Lower leg skin (tissue), 4 donors: ENCODE results near the gene LRRC75A. TPM values are rescaled to one million over a fixed set of nuclear protein-coding genes. Genes with fewer than 3 reads are reported as not detected.

Source experiments
- DNase-seq, 2 donors: peaks; one replicate each; pipeline ENCODE4 v3.0.0-alpha.2; 2019; ENCODE audit warnings: low spot score in 2 of 2
- H3K4me3 ChIP-seq: fragments of 200-600 bp; sonication (generic); 2 replicates; pipeline ENCODE4 v1.5.1; 2017; ENCODE audit warnings: mild to moderate bottlenecking, low read depth; ENCODE audit not compliant: poor library complexity, severe bottlenecking
- POLR2A ChIP-seq, 2 donors: fragments of 450-650 bp; IDR thresholded peaks; one replicate each; pipeline ENCODE4 v1.6.1; 2016 to 2017; ENCODE audit warnings: antibody characterized with exemption in 2 of 2, mild to moderate bottlenecking in 1 of 2, moderate library complexity in 1 of 2
- WGBS, 2 donors: methylation state at CpG; one replicate each; pipeline ENCODE4 v1.1.5; 2018; 5-methylcytosine and 5-hydroxymethylcytosine counted together
- intact Hi-C: fragments of 100-400 bp; cut with DNase I; formaldehyde crosslinking; loops from one replicate; pipeline ENCODE4 v1.15.0; 2023; ENCODE audit warnings: low total_unique reads
- total RNA-seq, 4 donors: library from RNA; depleted of rRNA; stranded (reverse); fragments of >200 nt; gene quantifications; one replicate each; pipeline ENCODE4 v1.1.0, GENCODE V29; 2016
- TF ChIP-seq, protein P1 (sequence below), 3 donors: fragments of 450-650 bp; IDR thresholded peaks; one replicate each; pipeline ENCODE4 v1.5.1; 2016; ENCODE audit warnings: antibody characterized with exemption in 3 of 3, mild to moderate bottlenecking in 3 of 3, moderate library complexity in 2 of 3

LRRC75A gene
- total RNA-seq, 4 donors from 2014 or later: 0.74 to 1.6 (median 0.99) TPM

DNA sequence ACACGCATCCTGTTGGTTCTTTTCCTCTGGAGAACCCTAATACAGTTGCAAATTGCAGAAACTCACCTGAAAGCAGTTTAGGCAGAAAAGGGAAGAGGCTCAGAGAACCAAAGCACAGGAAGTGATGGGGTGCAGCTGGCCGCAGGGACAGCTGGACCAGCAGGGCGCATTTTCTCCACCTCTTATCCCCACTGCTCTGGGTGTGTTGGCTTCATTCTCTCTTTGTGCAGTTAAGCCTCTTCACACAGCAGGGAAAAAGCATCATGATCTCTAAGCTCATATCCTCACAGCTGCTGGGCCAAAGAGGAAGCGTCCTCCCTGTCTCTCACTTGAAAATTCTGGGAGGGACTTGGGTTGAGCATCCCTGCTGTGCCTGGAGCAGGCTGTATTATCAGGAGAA, 20.0 kb upstream of the LRRC75A start:
- TF ChIP-seq, protein P1, sequence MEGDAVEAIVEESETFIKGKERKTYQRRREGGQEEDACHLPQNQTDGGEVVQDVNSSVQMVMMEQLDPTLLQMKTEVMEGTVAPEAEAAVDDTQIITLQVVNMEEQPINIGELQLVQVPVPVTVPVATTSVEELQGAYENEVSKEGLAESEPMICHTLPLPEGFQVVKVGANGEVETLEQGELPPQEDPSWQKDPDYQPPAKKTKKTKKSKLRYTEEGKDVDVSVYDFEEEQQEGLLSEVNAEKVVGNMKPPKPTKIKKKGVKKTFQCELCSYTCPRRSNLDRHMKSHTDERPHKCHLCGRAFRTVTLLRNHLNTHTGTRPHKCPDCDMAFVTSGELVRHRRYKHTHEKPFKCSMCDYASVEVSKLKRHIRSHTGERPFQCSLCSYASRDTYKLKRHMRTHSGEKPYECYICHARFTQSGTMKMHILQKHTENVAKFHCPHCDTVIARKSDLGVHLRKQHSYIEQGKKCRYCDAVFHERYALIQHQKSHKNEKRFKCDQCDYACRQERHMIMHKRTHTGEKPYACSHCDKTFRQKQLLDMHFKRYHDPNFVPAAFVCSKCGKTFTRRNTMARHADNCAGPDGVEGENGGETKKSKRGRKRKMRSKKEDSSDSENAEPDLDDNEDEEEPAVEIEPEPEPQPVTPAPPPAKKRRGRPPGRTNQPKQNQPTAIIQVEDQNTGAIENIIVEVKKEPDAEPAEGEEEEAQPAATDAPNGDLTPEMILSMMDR (IDR thresholded peaks at IDR 0.05): no peak
- TF ChIP-seq POLR2A (IDR thresholded peaks at IDR 0.05): no peak
- H3K4me3 ChIP-seq: no peak overlapping the region
- 76 to 81% methylated on average over 4 of the region's 4 CpGs for WGBS, 2 donors
- DNase-seq: no peak
- intact Hi-C loops: no loop called here

DNA sequence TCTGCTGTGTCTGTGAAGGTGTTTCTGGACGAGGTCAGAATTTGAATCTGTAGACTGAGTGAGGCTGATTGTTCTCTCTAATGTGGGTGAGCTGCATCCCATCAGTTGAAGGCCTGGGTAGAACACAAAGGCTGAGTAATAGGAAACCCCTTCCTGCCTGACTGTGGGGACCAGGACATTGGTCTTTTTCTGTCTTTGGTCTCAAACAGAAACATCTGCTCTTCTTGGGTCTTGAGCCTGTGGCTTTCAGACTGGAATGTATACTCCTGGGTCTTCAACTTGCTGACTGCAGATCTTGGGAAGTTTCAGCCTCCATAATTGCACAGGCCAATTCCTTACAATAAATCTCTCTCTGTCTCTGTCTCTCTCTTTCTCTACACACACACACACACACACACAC, 19.6 kb upstream of the LRRC75A start:
- WGBS, 2 donors: 77 to 84% methylated on average over 1 of the region's 1 CpG
- intact Hi-C loops: no loop called here
- no peak overlapping the region for H3K4me3 ChIP-seq
- DNase-seq: no peak
- TF ChIP-seq POLR2A (IDR thresholded peaks at IDR 0.05): no peak
- TF ChIP-seq, protein P1 (IDR thresholded peaks at IDR 0.05): no peak

DNA sequence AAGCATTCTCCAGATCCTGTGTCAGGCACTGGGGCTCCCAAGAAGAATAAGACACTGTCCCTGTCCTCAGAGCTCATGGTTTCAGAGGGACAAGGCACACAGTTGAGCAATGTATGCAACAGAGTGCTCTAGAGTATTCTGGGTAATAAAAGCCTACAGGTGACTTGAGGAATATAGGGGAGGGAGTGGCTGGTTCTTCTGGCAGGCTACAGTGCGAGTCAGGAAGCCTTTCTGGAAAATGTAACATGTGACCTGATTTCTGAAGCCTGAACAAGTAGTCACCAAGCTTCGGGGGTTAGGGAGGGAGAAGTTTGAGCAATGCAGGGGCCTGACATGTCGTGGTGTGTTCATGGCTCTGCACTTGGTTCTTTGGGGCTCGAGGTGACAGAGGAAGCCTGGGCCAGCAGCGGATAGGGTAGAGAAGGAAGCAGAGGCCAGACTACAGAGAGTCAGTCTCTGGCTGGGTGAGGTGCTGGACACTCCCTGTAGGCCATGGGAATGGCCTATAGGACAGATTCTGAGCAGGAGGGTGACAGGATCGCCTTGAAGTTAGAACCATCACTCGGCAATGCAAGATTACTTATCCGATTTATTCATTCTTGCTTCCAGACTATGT, 16.0 kb upstream of the LRRC75A start:
- no peak for DNase-seq
- intact Hi-C loops: no loop called here
- 65 to 66% methylated on average over 8 of the region's 8 CpGs for WGBS, 2 donors
- no peak overlapping the region for H3K4me3 ChIP-seq
- TF ChIP-seq, protein P1 (IDR thresholded peaks at IDR 0.05): no peak
- TF ChIP-seq POLR2A (IDR thresholded peaks at IDR 0.05): no peak

DNA sequence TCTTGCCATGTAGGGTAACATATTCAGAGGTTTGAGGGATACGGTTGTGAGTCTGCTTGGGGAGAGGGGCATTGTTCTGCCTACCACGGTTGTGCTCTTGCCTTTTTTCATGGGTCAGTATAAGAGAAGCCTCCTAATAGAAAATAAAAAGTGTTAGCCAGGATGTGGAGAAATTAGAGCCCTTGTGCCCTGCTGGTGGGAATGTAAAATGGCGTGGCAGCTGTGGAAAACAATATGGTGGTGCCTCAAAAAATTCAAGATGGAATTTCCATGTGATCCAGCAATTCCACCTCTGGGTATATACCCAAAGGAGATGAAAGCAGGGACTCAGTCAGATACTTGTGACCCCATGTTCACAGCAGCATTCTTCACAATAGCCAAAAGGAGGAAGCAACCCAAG, 14.2 kb upstream of the LRRC75A start:
- WGBS, 2 donors: 95 to 99% methylated on average over 3 of the region's 3 CpGs
- no peak for DNase-seq
- intact Hi-C loops: no loop called here
- no peak overlapping the region for H3K4me3 ChIP-seq
- no peak for TF ChIP-seq POLR2A (IDR thresholded peaks at IDR 0.05)
- TF ChIP-seq, protein P1 (IDR thresholded peaks at IDR 0.05): no peak

DNA sequence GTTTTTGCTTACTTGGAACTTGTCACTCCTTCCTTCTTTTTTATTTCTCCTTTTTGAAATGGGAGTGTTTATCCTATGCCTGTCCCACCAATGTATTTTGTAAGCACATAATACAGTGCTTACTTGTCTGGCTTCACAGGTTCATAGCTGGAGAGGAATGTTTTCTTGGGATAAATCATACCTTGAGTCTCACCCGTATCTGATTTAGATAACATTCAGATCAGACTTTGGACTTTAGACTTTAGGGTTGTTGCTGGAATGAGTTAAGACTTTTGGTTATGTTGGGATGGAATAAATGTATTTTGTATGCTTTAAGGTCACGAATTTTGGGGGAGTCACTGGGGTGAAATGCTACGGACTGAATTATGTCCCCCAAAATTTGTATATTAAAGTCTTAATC, 13.0 kb upstream of the LRRC75A start:
- 76 to 96% methylated on average over 3 of the region's 3 CpGs for WGBS, 2 donors
- DNase-seq: no peak
- intact Hi-C loops: no loop called here
- H3K4me3 ChIP-seq: no peak overlapping the region
- TF ChIP-seq POLR2A (IDR thresholded peaks at IDR 0.05): no peak
- TF ChIP-seq, protein P1 (IDR thresholded peaks at IDR 0.05): no peak
